T-cell (primary cell): ENCODE data around the gene CLSTN2. TPM values are rescaled to one million over a fixed set of nuclear protein-coding genes. Genes with fewer than 3 reads are reported as not detected.

Experiments used
- ATAC-seq, 4 experiments: fragments of 200-7000 bp in 3 of 4; fragments of 150-1000 bp in 1 of 4; cut with Tn5 transposase; replicated peaks in 1 of 4; 1 replicate in 3 of 4; 2 replicates in 1 of 4; pipeline ENCODE4 v1.10.0; 2021; ENCODE audit warnings: moderate library complexity in 3 of 4, mild to moderate bottlenecking in 2 of 4, moderate number of reproducible peaks in 1 of 4
- CTCF ChIA-PET, 2 donors: fragments of 300-600 bp; sonication (Branson Sonifier 250); formaldehyde crosslinking; loops; one replicate each; lab custom pipeline; 2022; ENCODE audit warnings: antibody characterized with exemption in 2 of 2; lab: Charles Lee
- POLR2A ChIA-PET, 2 donors: fragments of 300-600 bp; sonication (Branson Sonifier 250); formaldehyde crosslinking; loops; one replicate each; lab custom pipeline; 2022; ENCODE audit warnings: antibody characterized with exemption in 2 of 2; lab: Charles Lee
- DNase-seq, 35 experiments: peaks; one replicate each; pipeline versions ENCODE4 v3.0.0 to v3.0.0-alpha.2; 2013 to 2023
- H3K27ac ChIP-seq: one replicate; pipeline ENCODE4 v1.5.1; 2013; ENCODE audit warnings: low read length
- H3K27me3 ChIP-seq, 2 experiments: replicated peaks in 1 of 2; 1 replicate in 1 of 2; 2 replicates in 1 of 2; pipeline versions ENCODE4 v1.6.1 to v1.7.0; 2013; ENCODE audit warnings: low read length in 1 of 2, mixed read lengths in 1 of 2; ENCODE audit not compliant: control insufficient read depth in 2 of 2, insufficient read depth in 2 of 2; ENCODE audit errors: extremely low read depth in 1 of 2
- H3K36me3 ChIP-seq, 2 donors: 1 replicate in 1 of 2; 2 replicates in 1 of 2; pipeline versions ENCODE4 v1.6.1 to v1.7.0; 2013; ENCODE audit warnings: low read length in 1 of 2; ENCODE audit not compliant: control insufficient read depth in 2 of 2, insufficient read depth in 1 of 2; ENCODE audit errors: extremely low read depth in 1 of 2
- H3K4me1 ChIP-seq, 2 experiments: 1 replicate in 1 of 2; 2 replicates in 1 of 2; pipeline versions ENCODE4 v1.6.1 to v1.7.0; 2013; ENCODE audit warnings: low read length in 2 of 2, mixed read lengths in 1 of 2; ENCODE audit not compliant: insufficient read depth in 2 of 2, control insufficient read depth in 1 of 2; ENCODE audit errors: extremely low read depth in 1 of 2
- H3K4me3 ChIP-seq, 2 donors: 1 replicate in 1 of 2; 2 replicates in 1 of 2; pipeline versions ENCODE4 v1.5.1 to v1.7.0; 2013; ENCODE audit warnings: mild to moderate bottlenecking in 2 of 2, low read length in 1 of 2, moderate library complexity in 1 of 2; ENCODE audit not compliant: control insufficient read depth in 1 of 2; ENCODE audit errors: extremely low read depth in 1 of 2
- H3K9me3 ChIP-seq: 2 replicates; pipeline ENCODE4 v1.7.0; 2013
- H3K27ac Mint-ChIP-seq, 2 donors: one replicate each; pipeline ENCODE4 v1.8.0; 2020 to 2021; ENCODE audit warnings: mild to moderate bottlenecking in 2 of 2, mixed read lengths in 2 of 2
- H3K27me3 Mint-ChIP-seq, 2 donors: one replicate each; pipeline ENCODE4 v1.8.0; 2021 to 2022; ENCODE audit warnings: mixed read lengths in 2 of 2
- H3K36me3 Mint-ChIP-seq: one replicate; pipeline ENCODE4 v1.8.0; 2021; ENCODE audit warnings: mixed read lengths
- H3K4me1 Mint-ChIP-seq, 3 donors: one replicate each; pipeline ENCODE4 v1.8.0; 2020 to 2022; ENCODE audit warnings: mixed read lengths in 3 of 3, mild to moderate bottlenecking in 1 of 3
- H3K4me3 Mint-ChIP-seq, 3 donors: one replicate each; pipeline ENCODE4 v1.8.0; 2020 to 2022; ENCODE audit warnings: mild to moderate bottlenecking in 3 of 3, mixed read lengths in 3 of 3, moderate library complexity in 3 of 3
- H3K9me3 Mint-ChIP-seq, 3 donors: one replicate each; pipeline ENCODE4 v1.8.0; 2020 to 2022; ENCODE audit warnings: mixed read lengths in 3 of 3
- WGBS: methylation state at CpG from one replicate; pipeline ENCODE4 v1.1.5; 2013; ENCODE audit warnings: missing lambda C conversion rate; ENCODE audit not compliant: insufficient coverage; 5-methylcytosine and 5-hydroxymethylcytosine counted together
- total RNA-seq, 35 experiments: library from RNA in 6 of 35; stranded (reverse) in 6 of 35; fragments of 120-200 nt in 1 of 35; gene quantifications; one replicate each; pipeline versions ENCODE4 v1.2.1 to v1.2.4 and lab custom pipeline; 2013 to 2026

The CLSTN2 gene
- total RNA-seq, 5 donors from 2014 or later (not counting 1 experiment from before 2014, with no cell fraction given), result under 0.01 to 0.12 (median 0.03) TPM; not detected in 2

- Histone ChIP-seq H3K4me3 (no peak overlapping the region), H3K9me3 (no peaks in the 10 kb centered on the region), H3K27ac (no peak overlapping the region), H3K27me3 (no peaks in the 10 kb centered on the region), H3K4me1 (no peaks in the 10 kb centered on the region), H3K36me3 (no peaks in the 10 kb centered on the region)
- H3K36me3 Mint-ChIP-seq, result no peaks in the 10 kb centered on the region
- ChIA-PET CTCF (no interaction called here), POLR2A (no interaction called here)
- no peaks in the 10 kb centered on the region for H3K4me1 Mint-ChIP-seq
- H3K27ac Mint-ChIP-seq, result no peak overlapping the region
- no peak overlapping the region for H3K4me3 Mint-ChIP-seq
- H3K9me3 Mint-ChIP-seq, result no peaks in the 10 kb centered on the region
- 30% methylated on average over 2 of the region's 6 CpGs for WGBS
- no peak for ATAC-seq
- H3K27me3 Mint-ChIP-seq, result peaks cover under 1 to 5% of the 10 kb centered on the region in 2 donors
- no peak for DNase-seq
These were observed 13.9 kb downstream of the CLSTN2 start for GRCh38 chr3:139948898-139949297.

GRCh38 chr3:139953131-139953910 is 18.3 kb downstream of the CLSTN2 start:
- Histone ChIP-seq H3K4me1 (no peaks in the 10 kb centered on the region), H3K9me3 (no peaks in the 10 kb centered on the region), H3K36me3 (no peaks in the 10 kb centered on the region), H3K27me3 (peaks cover 0 to 2% of the 10 kb centered on the region in 2 experiments), H3K27ac (no peak overlapping the region), H3K4me3 (no peak overlapping the region)
- Mint-ChIP-seq H3K27ac (no peak overlapping the region), H3K27me3 (peaks cover 2 to 6% of the 10 kb centered on the region in 2 donors), H3K9me3 (no peaks in the 10 kb centered on the region), H3K4me3 (no peak overlapping the region), H3K4me1 (no peaks in the 10 kb centered on the region), H3K36me3 (no peaks in the 10 kb centered on the region)
- POLR2A ChIA-PET, result no interaction called here
- DNase-seq (no peak), ATAC-seq (no peak)
- CTCF ChIA-PET, result no interaction called here
- no CpG with 5 or more reads among the region's 2 CpGs for WGBS

GRCh38 chr3:139954146-139954860 is 19.3 kb downstream of the CLSTN2 start:
- ATAC-seq (no peak), DNase-seq (no peak)
- WGBS, result 89% methylated on average over 1 of the region's 3 CpGs
- no peaks in the 10 kb centered on the region for H3K9me3 ChIP-seq
- no peak overlapping the region for H3K27ac ChIP-seq
- ChIA-PET CTCF (no interaction called here), POLR2A (no interaction called here)
- no peak overlapping the region for H3K4me3 ChIP-seq
- Mint-ChIP-seq H3K27me3 (peaks cover 2 to 5% of the 10 kb centered on the region in 2 donors), H3K27ac (no peak overlapping the region), H3K36me3 (no peaks in the 10 kb centered on the region), H3K4me1 (no peaks in the 10 kb centered on the region), H3K4me3 (no peak overlapping the region), H3K9me3 (no peaks in the 10 kb centered on the region)
- H3K36me3 ChIP-seq, result no peaks in the 10 kb centered on the region
- peaks cover 0 to 2% of the 10 kb centered on the region in 2 experiments for H3K27me3 ChIP-seq
- no peaks in the 10 kb centered on the region for H3K4me1 ChIP-seq

- Mint-ChIP-seq H3K36me3 (no peaks in the 10 kb centered on the region), H3K27ac (no peak overlapping the region), H3K4me1 (no peaks in the 10 kb centered on the region), H3K27me3 (peaks cover 2 to 7% of the 10 kb centered on the region in 2 donors), H3K4me3 (no peak overlapping the region), H3K9me3 (no peaks in the 10 kb centered on the region)
- no peak overlapping the region for H3K27ac ChIP-seq
- no peaks in the 10 kb centered on the region for H3K9me3 ChIP-seq
- H3K27me3 ChIP-seq, result peaks cover 0 to 2% of the 10 kb centered on the region in 2 experiments
- H3K4me3 ChIP-seq, result no peak overlapping the region
- no peaks in the 10 kb centered on the region for H3K36me3 ChIP-seq
- DNase-seq (no peak), ATAC-seq (no peak)
- WGBS, result 84% methylated on average over 4 of the region's 4 CpGs
- ChIA-PET CTCF (no interaction called here), POLR2A (no interaction called here)
- no peaks in the 10 kb centered on the region for H3K4me1 ChIP-seq
These were observed 22.9 kb downstream of the CLSTN2 start for GRCh38 chr3:139957844-139958243.

- no peak for DNase-seq
- Mint-ChIP-seq H3K27ac (no peak overlapping the region), H3K4me1 (no peaks in the 10 kb centered on the region), H3K4me3 (no peak overlapping the region), H3K27me3 (peaks cover 4 to 20% of the 10 kb centered on the region in 2 donors), H3K9me3 (no peaks in the 10 kb centered on the region), H3K36me3 (no peaks in the 10 kb centered on the region)
- Histone ChIP-seq H3K4me3 (no peak overlapping the region), H3K9me3 (no peaks in the 10 kb centered on the region), H3K27ac (no peak overlapping the region), H3K4me1 (no peaks in the 10 kb centered on the region), H3K27me3 (peaks cover 0 to 16% of the 10 kb centered on the region in 2 experiments), H3K36me3 (no peaks in the 10 kb centered on the region)
- WGBS, result 71% methylated on average over 1 of the region's 1 CpG
- POLR2A ChIA-PET, result no interaction called here
- no peak for ATAC-seq
- CTCF ChIA-PET, result no interaction called here
These were observed 34.4 kb downstream of the CLSTN2 start for GRCh38 chr3:139969386-139969785.

GRCh38 chr3:139970526-139970925 is 35.5 kb downstream of the CLSTN2 start:
- ATAC-seq (no peak), DNase-seq (no peak)
- POLR2A ChIA-PET, result interaction anchor here in 1 of 2 donors (0.7 kb wide), 2 partner anchors 10 to 713 kb away, joined by 3 read pairs; no protein-coding TSS in a partner anchor
- H3K9me3 Mint-ChIP-seq, result no peaks in the 10 kb centered on the region
- no peak overlapping the region for H3K4me3 Mint-ChIP-seq
- H3K27ac Mint-ChIP-seq, result no peak overlapping the region
- no peak overlapping the region for H3K4me3 ChIP-seq
- H3K36me3 Mint-ChIP-seq, result no peaks in the 10 kb centered on the region
- H3K4me1 ChIP-seq, result no peaks in the 10 kb centered on the region
- no peaks in the 10 kb centered on the region for H3K4me1 Mint-ChIP-seq
- H3K27ac ChIP-seq, result no peak overlapping the region
- peaks cover 0 to 12% of the 10 kb centered on the region in 2 experiments for H3K27me3 ChIP-seq
- H3K27me3 Mint-ChIP-seq, result peaks cover 4 to 16% of the 10 kb centered on the region in 2 donors
- no peaks in the 10 kb centered on the region for H3K36me3 ChIP-seq
- CTCF ChIA-PET, result interaction anchor here in 1 of 2 donors (0.6 kb wide), 1 partner anchor 251 kb away, joined by 3 read pairs; no protein-coding TSS in a partner anchor
- H3K9me3 ChIP-seq, result no peaks in the 10 kb centered on the region
- 82% methylated on average over 5 of the region's 5 CpGs for WGBS
